GM06990 (cell line): ENCODE measurements around the gene GPS2.

Source experiments
- DNase-seq: peaks from one replicate; pipeline ENCODE4 v3.0.0-alpha.2; 2011; ENCODE audit not compliant: insufficient read length; ENCODE audit errors: extremely low read depth
- H3K27me3 ChIP-seq: replicated peaks from 2 replicates; pipeline ENCODE4 v1.6.0; 2011; ENCODE audit warnings: low read length; ENCODE audit not compliant: control insufficient read depth, insufficient read depth
- H3K36me3 ChIP-seq: 2 replicates; pipeline ENCODE4 v1.5.1; 2011; ENCODE audit warnings: low read length; ENCODE audit not compliant: control insufficient read depth, insufficient read depth
- H3K4me3 ChIP-seq: replicated peaks from 2 replicates; pipeline ENCODE4 v1.5.1; 2011; ENCODE audit warnings: low read depth, mild to moderate bottlenecking, control low read depth, low read length
- TF ChIP-seq, protein P1 (sequence below): IDR thresholded peaks from 2 replicates; pipeline ENCODE4 v1.5.1; 2011; ENCODE audit warnings: low read length, control low read depth, mild to moderate bottlenecking, inconsistent platforms; ENCODE audit not compliant: insufficient read depth, poor library complexity, severe bottlenecking

The GPS2 gene

DNA sequence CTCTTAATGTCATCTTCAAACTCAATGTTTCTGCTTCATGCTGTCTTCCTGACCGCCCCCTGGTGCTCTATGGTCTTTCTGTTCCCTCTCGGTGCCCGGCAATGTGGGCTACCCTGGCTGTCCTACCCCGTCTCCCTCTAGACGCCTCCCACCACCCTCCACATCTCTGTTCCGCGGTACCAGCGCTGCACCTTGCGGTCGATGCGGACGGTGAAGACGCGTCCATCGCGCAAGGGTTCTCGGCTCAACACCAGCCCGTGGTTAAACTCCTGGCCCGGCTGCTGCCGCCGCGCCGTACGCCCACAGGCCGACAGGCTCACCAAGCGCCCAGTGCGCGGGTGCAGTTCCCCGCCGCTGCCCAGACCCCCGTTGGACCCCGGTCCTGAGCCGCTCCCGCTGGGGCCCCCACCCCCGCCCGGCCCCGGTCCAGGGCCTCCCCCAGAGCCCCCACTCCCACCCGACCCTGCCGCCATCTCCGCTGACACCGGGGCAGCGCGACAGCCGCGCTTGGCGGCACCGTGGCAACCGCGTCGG lies 13.7 kb upstream of the GPS2 start, which contains the start of gene NEURL4:
Gene NEURL4 (minus strand): TSS at position 496 of the 534 bp plus-strand sequence. CDS start 23 bp downstream, at position 473.
- H3K27me3 ChIP-seq, result no peaks in the 10 kb centered on the region
- peak within 1 kb of the TSS; percentile 81 for H3K4me3 ChIP-seq
- H3K36me3 ChIP-seq, result peaks cover 15% of the 10 kb centered on the region
- DNase-seq, result no peak
- TF ChIP-seq, protein P1, sequence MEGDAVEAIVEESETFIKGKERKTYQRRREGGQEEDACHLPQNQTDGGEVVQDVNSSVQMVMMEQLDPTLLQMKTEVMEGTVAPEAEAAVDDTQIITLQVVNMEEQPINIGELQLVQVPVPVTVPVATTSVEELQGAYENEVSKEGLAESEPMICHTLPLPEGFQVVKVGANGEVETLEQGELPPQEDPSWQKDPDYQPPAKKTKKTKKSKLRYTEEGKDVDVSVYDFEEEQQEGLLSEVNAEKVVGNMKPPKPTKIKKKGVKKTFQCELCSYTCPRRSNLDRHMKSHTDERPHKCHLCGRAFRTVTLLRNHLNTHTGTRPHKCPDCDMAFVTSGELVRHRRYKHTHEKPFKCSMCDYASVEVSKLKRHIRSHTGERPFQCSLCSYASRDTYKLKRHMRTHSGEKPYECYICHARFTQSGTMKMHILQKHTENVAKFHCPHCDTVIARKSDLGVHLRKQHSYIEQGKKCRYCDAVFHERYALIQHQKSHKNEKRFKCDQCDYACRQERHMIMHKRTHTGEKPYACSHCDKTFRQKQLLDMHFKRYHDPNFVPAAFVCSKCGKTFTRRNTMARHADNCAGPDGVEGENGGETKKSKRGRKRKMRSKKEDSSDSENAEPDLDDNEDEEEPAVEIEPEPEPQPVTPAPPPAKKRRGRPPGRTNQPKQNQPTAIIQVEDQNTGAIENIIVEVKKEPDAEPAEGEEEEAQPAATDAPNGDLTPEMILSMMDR, result peak; percentile 18

DNA sequence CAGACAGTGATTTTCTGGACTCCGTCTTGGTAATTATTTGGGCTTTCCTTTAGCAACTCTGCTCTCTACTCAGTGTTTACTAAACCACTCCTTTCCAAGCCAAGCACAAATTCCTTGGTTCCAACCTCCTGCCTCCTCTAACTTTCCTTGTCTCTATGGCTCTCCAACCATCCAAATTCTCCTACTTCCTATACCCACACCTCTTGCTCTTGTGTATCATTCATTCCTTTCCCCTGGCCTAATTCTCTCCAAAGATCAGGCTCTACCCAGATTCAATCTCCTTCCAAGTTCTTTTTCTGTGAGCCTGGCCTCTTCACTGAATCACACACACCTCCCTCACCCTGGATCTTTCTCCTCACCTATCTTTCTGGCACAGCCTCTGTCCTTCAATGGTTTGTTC lies 12.8 kb upstream of the GPS2 start:
- no peak for DNase-seq
- Histone ChIP-seq H3K36me3 (peaks cover 21% of the 10 kb centered on the region), H3K27me3 (no peaks in the 10 kb centered on the region), H3K4me3 (peak overlapping the region; percentile 81)
- TF ChIP-seq, protein P1, result no peak

DNA sequence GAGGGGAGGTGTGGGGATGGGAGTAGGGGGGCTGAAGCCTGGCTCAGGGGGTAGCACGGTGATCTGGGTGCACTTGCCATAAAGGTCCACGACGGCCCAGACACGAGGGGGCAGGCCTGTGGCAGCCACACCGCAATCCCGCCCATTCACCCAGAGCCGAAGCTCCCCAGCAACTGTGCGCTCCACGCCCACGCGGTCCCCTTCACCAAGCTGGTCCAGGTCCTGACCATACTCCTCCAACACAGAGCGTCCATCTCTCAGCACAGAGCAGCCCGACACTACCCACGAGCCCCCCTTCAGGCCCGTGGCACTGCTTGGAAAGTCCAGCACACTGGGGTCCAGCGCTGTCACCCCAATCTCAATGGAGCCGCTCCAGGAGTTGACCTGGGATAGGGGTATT lies 12.3 kb upstream of the GPS2 start:
- peaks cover 26% of the 10 kb centered on the region for H3K36me3 ChIP-seq
- TF ChIP-seq, protein P1, result no peak
- H3K27me3 ChIP-seq, result no peaks in the 10 kb centered on the region
- no peak for DNase-seq
- H3K4me3 ChIP-seq, result no peak overlapping the region

DNA sequence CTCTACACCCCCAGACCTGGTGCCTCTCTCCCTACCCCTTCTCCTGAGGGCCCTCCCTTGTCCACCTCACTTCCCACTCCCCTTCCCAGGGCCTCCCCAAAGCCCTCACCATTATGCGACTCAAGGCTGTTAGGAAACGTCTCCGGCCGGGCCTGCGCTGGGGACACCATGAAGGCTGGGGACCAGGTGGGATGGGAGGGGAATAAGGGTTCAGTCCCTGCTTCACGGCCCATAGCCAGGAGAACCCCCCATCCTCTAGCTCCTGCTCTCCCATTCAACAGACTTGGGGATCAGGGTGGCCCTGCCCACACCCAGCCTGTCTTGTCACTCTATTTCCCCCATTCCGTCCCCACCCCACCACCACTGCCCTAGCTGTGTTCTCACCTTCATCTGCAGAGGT lies 11.9 kb upstream of the GPS2 start:
- no peaks in the 10 kb centered on the region for H3K27me3 ChIP-seq
- peaks cover 28% of the 10 kb centered on the region for H3K36me3 ChIP-seq
- TF ChIP-seq, protein P1, result no peak
- DNase-seq, result no peak
- H3K4me3 ChIP-seq, result no peak overlapping the region

DNA sequence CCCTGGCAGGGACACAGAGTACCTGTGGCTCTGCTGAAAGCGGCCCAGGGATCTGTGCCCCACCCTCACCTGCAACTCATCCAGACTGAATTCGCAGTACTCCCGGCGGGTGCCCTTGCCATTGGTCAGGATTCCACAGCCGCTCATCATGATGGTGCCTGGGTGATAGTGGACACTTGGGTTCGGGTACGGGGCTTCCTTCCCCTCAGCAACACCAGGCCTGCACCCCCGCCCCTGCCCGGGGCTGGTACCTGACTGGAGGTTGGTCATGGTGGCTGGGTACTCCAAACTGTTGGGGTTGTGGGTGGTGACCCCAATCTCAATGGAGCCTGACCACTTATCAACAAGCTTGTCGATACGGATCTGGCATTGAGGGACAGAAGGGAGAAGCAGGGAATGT lies 11.0 kb upstream of the GPS2 start:
- peaks cover 37% of the 10 kb centered on the region for H3K36me3 ChIP-seq
- no peak for DNase-seq
- TF ChIP-seq, protein P1, result no peak
- no peak overlapping the region for H3K4me3 ChIP-seq
- H3K27me3 ChIP-seq, result no peaks in the 10 kb centered on the region

DNA sequence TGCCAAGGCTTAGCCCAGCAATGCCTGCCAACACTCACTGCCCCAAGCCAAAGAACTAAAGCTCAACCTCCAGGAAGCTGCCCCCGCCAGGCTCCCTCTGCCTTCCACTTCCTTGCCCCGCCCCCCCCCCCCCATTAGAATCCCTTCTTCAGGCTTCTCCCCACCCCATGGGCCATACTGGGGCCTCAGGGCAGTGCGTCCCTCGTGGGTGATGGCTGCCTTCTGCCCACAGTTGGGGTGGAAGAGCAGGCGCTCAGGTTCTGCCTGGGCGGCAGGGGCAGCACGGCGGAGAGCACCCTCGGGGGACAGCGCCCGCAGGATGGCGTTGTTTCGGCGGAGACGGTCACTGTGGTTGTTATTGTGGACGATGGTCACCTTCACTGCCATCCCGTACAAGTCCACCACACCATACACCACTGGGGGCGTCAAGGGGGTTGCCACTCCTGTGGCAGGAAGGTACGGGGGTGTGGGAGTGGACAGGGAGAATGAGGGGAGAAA lies 9.9 kb upstream of the GPS2 start:
- no peak overlapping the region for H3K4me3 ChIP-seq
- no peaks in the 10 kb centered on the region for H3K27me3 ChIP-seq
- peaks cover 45% of the 10 kb centered on the region for H3K36me3 ChIP-seq
- no peak for DNase-seq
- TF ChIP-seq, protein P1, result no peak
